DND-41 (cell line): ENCODE data around the gene TULP3.
"Not testable (repeated sequence)": the region's sequence is repeated elsewhere in the genome, so short reads cannot be mapped to it uniquely, and the experiment has no call there.

Experiments
- ATAC-seq: fragments of 200-7000 bp; cut with Tn5 transposase; 3 replicates; pipeline ENCODE4 v1.9.1; 2021; ENCODE audit warnings: low read depth; ENCODE audit not compliant: insufficient read depth
- DNase-seq: peaks from one replicate; pipeline ENCODE4 v3.0.0-alpha.2; 2020
- H2AFZ ChIP-seq: 2 replicates; pipeline ENCODE4 v1.6.0; 2012; ENCODE audit warnings: low read depth, low read length
- H3K27ac ChIP-seq: 2 replicates; pipeline ENCODE4 v1.5.1; 2012; ENCODE audit warnings: low read length, inconsistent platforms
- H3K27me3 ChIP-seq: fragments of 200-600 bp; sonication (generic); 2 replicates; pipeline ENCODE4 v1.6.0; 2012; ENCODE audit warnings: low read length, mild to moderate bottlenecking, inconsistent platforms; ENCODE audit not compliant: insufficient read depth, poor library complexity
- H3K36me3 ChIP-seq: 2 replicates; pipeline ENCODE4 v1.5.1; 2012; ENCODE audit warnings: low read length, inconsistent platforms; ENCODE audit not compliant: insufficient read depth
- H3K4me1 ChIP-seq: 2 replicates; pipeline ENCODE4 v1.5.1; 2012; ENCODE audit warnings: mild to moderate bottlenecking, low read length; ENCODE audit not compliant: insufficient read depth
- H3K4me2 ChIP-seq: 2 replicates; pipeline ENCODE4 v1.6.0; 2012; ENCODE audit warnings: mild to moderate bottlenecking, moderate library complexity, low read length, inconsistent platforms; ENCODE audit not compliant: insufficient read depth
- H3K4me3 ChIP-seq, 2 experiments: fragments of 200-600 bp in 1 of 2; shearing (Covaris generic) in 1 of 2; 2 replicates each; pipeline ENCODE4 v1.5.1; 2012 to 2016; ENCODE audit warnings: inconsistent platforms in 2 of 2, low read length in 2 of 2, mild to moderate bottlenecking in 2 of 2, low read depth in 1 of 2, moderate library complexity in 1 of 2
- H3K79me2 ChIP-seq: 2 replicates; pipeline ENCODE4 v1.6.0; 2012; ENCODE audit warnings: low read length, inconsistent platforms; ENCODE audit not compliant: insufficient read depth
- H3K9ac ChIP-seq: 2 replicates; pipeline ENCODE4 v1.6.0; 2012; ENCODE audit warnings: low read depth, mild to moderate bottlenecking, inconsistent platforms, low read length, moderate library complexity
- H3K9me3 ChIP-seq: 2 replicates; pipeline ENCODE4 v1.5.1; 2012; ENCODE audit warnings: low read length, moderate library complexity, mild to moderate bottlenecking, inconsistent platforms; ENCODE audit not compliant: insufficient read depth, severe bottlenecking
- H4K20me1 ChIP-seq: 2 replicates; pipeline ENCODE4 v1.6.0; 2012; ENCODE audit warnings: low read length; ENCODE audit not compliant: insufficient read depth
- CTCF ChIP-seq: IDR thresholded peaks from 2 replicates; pipeline ENCODE4 v1.5.1; 2012; ENCODE audit warnings: borderline replicate concordance, low read length, moderate library complexity, mild to moderate bottlenecking; ENCODE audit not compliant: poor library complexity, severe bottlenecking; ENCODE audit errors: extremely low read depth
- EZH2 ChIP-seq: IDR thresholded peaks from 3 replicates; pipeline ENCODE4 v1.6.1; 2012; ENCODE audit warnings: borderline replicate concordance, low read depth, mild to moderate bottlenecking, moderate library complexity, low read length, inconsistent platforms; ENCODE audit not compliant: severe bottlenecking

TULP3 gene

DNA sequence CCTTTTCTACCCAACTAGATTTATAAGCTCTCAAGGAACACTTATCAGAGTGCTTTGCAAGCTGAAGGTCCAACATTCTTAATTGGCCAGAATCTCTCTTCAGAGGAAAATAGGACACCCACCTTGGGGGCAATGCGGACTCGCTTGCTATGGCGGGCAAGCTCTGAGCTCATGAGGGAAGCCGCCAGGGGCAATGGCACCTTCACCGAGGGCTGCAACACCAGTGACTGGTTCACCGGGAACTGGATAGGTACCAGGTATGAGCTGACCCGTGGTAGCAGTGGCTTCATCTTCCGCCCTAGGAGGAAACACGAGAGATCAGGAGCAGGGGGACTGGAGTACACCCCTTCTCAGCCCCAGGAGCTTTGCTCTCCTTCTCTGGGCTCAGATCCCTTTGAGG is 26.5 kb upstream of the TULP3 start:
- Histone ChIP-seq H2AFZ (no peak overlapping the region), H3K27ac (no peak overlapping the region), H3K9me3 (no peaks in the 10 kb centered on the region), H3K27me3 (no peaks in the 10 kb centered on the region), H3K4me3 (no peak overlapping the region), H4K20me1 (peaks cover 23% of the 10 kb centered on the region), H3K79me2 (peaks cover 4% of the 10 kb centered on the region), H3K36me3 (peaks cover 89% of the 10 kb centered on the region), H3K4me2 (no peak overlapping the region), H3K9ac (no peak overlapping the region), H3K4me1 (no peaks in the 10 kb centered on the region)
- ATAC-seq (no peak), DNase-seq (no peak)
- TF ChIP-seq CTCF (no peak), EZH2 (no peak)

- H2AFZ ChIP-seq, ATAC-seq, H3K4me2 ChIP-seq, H3K27me3 ChIP-seq, H3K9me3 ChIP-seq, H3K4me3 ChIP-seq, H3K9ac ChIP-seq, DNase-seq, H3K27ac ChIP-seq: not testable (repeated sequence)
- H3K36me3 ChIP-seq = peaks cover 96% of the 10 kb centered on the region
- H3K4me1 ChIP-seq = peaks cover 16% of the 10 kb centered on the region
- peaks cover 48% of the 10 kb centered on the region for H3K79me2 ChIP-seq
- peaks cover 39% of the 10 kb centered on the region for H4K20me1 ChIP-seq
Observed at GRCh38 chr12:2868986-2869632, 21.6 kb upstream of the TULP3 start.

- Histone ChIP-seq H3K79me2 (peaks cover 100% of the 10 kb centered on the region), H3K27me3 (no peaks in the 10 kb centered on the region), H3K36me3 (peaks cover 64% of the 10 kb centered on the region), H2AFZ (peak overlapping the region; percentile 80), H3K4me1 (peaks cover 64% of the 10 kb centered on the region), H3K4me3 (peak overlapping the region; percentile 36 to 87), H3K9ac (peak overlapping the region; percentile 99), H3K9me3 (no peaks in the 10 kb centered on the region), H4K20me1 (peaks cover 42% of the 10 kb centered on the region), H3K4me2 (peak overlapping the region; percentile 66), H3K27ac (peak overlapping the region; percentile 89)
- TF ChIP-seq CTCF = no peak
- TF ChIP-seq EZH2 = no peak
- peak; percentile 69 for ATAC-seq
- peak; percentile 57 for DNase-seq
Observed at GRCh38 chr12:2876431-2877046, 14.2 kb upstream of the TULP3 start.
